IPS-20b (cell line): ENCODE data around the gene EVL.
"Not testable (repeated sequence)": the region's sequence is repeated elsewhere in the genome, so short reads cannot be mapped to it uniquely, and the experiment has no call there.

Experiments
- H3K27ac ChIP-seq: one replicate; pipeline ENCODE4 v1.5.1; 2013; ENCODE audit warnings: low read length
- H3K27me3 ChIP-seq: 2 replicates; pipeline ENCODE4 v1.6.1; 2013; ENCODE audit warnings: mild to moderate bottlenecking, low read length, inconsistent platforms; ENCODE audit not compliant: insufficient read depth
- H3K36me3 ChIP-seq: 2 replicates; pipeline ENCODE4 v1.6.1; 2013; ENCODE audit warnings: low read depth, mild to moderate bottlenecking, inconsistent platforms, low read length, moderate library complexity; ENCODE audit not compliant: insufficient read depth
- H3K4me1 ChIP-seq: 2 replicates; pipeline ENCODE4 v1.6.1; 2013; ENCODE audit warnings: mild to moderate bottlenecking, control low read depth, inconsistent platforms, low read length, moderate library complexity; ENCODE audit not compliant: insufficient read depth
- H3K4me3 ChIP-seq: 2 replicates; pipeline ENCODE4 v1.5.1; 2013; ENCODE audit warnings: mild to moderate bottlenecking, low read length, inconsistent platforms
- H3K9ac ChIP-seq: 2 replicates; pipeline ENCODE4 v1.6.1; 2013; ENCODE audit warnings: low read depth, mild to moderate bottlenecking, inconsistent platforms, low read length, moderate library complexity
- H3K9me3 ChIP-seq: 2 replicates; pipeline ENCODE4 v1.6.1; 2013; ENCODE audit warnings: mild to moderate bottlenecking, low read depth, low read length, inconsistent platforms; ENCODE audit not compliant: insufficient read depth

The EVL gene

DNA sequence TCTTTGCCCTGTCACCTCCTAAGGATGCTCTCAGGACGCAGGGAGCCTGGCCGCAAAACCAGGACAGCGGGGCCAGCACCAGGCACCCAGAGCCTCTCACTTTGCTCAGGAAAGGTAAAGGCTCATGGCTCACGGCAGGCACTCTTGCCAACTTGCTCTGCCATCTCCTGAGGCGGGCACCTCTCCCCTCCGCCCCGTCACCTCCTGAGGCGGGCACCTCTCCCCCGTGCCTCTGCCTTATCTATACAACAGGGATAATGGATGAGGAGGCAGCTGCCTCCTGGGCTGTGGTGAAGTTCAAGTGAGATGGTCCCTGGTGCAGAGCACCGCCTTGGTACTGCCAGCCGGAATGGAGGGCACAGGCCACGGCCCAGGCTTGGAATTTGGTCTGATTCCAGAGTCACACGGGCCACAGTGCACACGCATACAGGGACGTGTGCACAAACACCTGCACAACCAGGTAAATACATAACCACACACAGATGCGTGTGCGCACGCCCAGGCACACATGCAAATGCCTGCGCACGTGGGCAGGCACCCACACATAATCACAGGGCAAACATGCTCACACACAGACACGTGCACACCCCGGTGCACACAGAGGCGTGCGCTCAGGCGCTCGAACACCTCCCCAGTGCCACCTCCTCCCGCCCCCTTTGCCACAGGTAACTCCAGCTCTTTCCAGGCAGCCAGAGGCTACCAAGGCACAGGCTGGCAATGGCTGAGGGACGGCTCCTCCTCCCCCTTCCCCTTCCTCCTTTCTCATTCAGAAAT, 82.7 kb downstream of the EVL start:
- Histone ChIP-seq H3K4me1 (no peaks in the 10 kb centered on the region), H3K27me3 (no peaks in the 10 kb centered on the region), H3K36me3 (no peaks in the 10 kb centered on the region), H3K9ac (no peak overlapping the region), H3K9me3 (no peaks in the 10 kb centered on the region), H3K27ac (no peak overlapping the region), H3K4me3 (no peak overlapping the region)

DNA sequence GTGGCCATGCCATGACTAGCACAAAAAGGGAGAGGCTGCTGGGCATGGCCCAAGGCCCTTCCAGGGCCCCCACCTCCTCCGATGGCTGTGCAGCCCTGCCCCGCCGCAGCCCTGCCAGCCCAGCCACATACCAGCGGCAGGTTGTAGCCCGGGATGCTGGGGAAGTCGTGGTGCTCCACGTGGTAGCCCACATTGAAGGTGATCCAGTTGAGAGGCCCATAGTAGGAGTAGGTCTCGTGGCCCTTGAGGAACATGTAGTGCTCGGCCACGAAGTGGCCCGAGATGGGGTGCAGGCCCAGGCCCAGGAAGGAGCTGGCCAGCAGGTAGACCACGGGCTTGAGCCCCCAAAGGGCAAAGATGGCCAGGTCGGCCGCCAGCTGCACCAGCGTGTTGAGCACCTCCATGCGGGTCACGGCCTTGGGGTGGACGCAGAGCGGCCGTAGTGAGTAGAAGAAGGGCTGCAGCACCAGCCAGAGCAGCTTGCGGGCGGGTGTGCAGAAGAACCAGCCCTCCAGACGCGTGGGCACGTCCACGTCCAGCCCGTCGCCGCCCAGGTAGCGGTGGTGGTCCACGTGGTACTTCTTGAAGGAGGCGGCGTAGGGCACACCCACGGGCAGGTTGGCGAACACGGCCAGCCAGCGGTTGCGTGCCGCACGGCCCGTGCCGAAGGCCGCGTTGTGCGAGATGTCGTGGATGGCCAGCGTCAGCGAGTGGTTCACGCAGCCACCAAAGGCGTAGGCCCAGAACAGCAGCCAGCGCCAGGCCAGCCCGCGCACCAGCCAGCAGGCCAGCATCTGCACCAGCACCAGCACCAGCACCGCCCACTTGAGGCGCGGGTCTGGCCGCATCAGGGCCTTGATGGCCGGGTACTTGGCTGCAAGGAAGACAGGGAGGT, 83.9 kb downstream of the EVL start:
- Histone ChIP-seq H3K9ac (no peak overlapping the region; the same call in 1 of the 2 replicates), H3K36me3 (no peaks in the 10 kb centered on the region), H3K4me1 (no peaks in the 10 kb centered on the region), H3K27ac (no peak overlapping the region), H3K4me3 (no peak overlapping the region), H3K27me3 (no peaks in the 10 kb centered on the region), H3K9me3 (no peaks in the 10 kb centered on the region)

DNA sequence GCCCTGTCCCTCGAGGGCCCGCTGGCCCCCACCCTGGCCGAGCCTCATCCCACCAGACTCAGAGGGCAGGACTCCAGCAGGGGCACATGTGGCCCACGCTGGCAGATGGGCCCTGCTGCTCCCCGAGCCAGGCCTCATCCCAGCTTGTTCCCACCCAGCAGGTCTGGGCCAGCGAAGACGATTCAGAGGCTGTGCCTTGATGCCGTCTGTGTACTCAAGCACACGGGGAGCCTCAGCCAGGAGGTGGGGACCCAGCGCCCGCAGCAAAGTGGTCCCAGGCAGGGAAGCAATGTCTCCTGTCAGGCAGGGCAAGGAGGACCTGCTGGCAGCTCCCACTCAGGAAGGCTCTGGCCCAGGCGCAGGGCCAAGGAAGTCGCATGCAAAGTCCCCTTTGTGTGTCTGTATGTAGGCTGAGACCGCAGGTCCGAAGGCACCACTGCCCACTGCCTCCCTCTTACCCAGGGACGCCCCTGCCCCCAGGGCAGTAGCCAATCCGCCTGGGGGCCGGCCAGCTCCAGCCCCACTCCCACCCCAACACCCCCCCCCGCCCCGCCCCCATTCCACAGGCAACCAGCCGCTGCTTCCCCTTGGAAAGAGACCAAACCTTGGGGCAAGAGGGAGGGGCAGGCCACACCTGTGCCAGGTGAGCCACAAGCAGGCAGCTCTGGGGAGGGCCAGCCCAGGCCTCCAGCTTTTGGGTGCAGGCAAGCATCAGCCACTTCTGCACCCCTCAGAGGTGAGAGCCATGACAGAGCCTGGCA, 84.8 kb downstream of the EVL start:
- Histone ChIP-seq H3K27ac (no peak overlapping the region), H3K9me3 (no peaks in the 10 kb centered on the region; the same call in 1 of the 2 replicates), H3K27me3 (no peaks in the 10 kb centered on the region), H3K4me1 (no peaks in the 10 kb centered on the region), H3K36me3 (no peaks in the 10 kb centered on the region), H3K4me3 (no peak overlapping the region), H3K9ac (no peak overlapping the region)

DNA sequence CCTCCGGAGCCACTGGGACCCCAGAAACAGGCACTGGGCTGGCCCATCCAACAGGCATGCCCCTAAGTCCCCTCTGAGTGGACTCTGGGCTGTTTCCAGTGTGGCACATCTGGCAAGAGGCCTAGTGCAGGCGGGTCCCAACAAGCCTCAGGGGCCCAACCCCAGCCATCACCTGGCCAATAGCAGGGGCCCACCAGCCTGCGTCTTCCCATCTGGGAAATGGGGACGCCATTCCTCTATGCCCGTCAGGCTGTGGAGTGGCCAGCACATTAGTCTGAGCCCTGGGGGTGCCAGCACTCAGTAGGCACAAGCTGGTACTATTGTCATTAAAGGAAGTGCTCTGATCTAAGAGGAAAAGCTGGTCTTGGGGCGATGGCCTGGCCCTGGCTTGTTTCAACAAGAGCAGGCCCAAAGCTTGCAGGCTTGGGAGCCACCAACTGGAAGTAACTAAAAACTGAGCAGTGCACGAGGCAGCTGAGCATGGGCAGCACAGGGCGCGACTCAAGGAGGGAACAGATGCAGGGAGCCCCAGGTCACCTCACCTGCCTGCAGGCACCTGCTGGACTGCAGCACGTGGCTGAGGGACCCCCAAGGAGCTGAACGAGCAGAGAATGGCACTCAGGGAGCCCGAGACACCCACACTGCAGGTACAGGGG, 85.8 kb downstream of the EVL start:
- no peaks in the 10 kb centered on the region for H3K36me3 ChIP-seq
- peaks cover 4% of the 10 kb centered on the region; the same call in 1 of the 2 replicates for H3K27me3 ChIP-seq
- H3K4me3 ChIP-seq = no peak overlapping the region
- no peak overlapping the region for H3K27ac ChIP-seq
- H3K9me3 ChIP-seq = no peaks in the 10 kb centered on the region; the same call in 1 of the 2 replicates
- H3K9ac ChIP-seq = no peak overlapping the region
- no peaks in the 10 kb centered on the region; the same call in 1 of the 2 replicates for H3K4me1 ChIP-seq

DNA sequence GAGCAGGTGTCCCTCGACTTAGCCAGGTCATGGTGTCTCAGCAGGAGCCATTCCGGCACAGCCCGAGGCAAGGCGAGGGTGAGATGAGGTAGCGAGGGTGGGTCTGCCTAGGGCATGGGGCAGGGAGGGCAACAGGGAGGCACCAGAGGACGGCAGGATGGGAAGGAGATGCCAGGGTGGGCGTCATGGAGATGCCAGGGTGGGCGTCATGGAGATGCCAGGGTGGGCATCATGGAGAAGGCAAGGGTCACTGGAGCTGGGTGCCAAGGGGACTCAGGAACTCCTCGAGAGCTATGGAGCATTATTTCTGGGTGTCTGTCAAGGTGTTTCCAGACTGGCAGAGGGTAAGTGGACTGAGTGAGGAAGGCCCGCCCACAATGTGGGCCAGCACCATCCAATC, 86.9 kb downstream of the EVL start:
- Histone ChIP-seq H3K4me3 (no peak overlapping the region), H3K27me3 (peaks cover 14% of the 10 kb centered on the region), H3K36me3 (no peaks in the 10 kb centered on the region), H3K9ac (no peak overlapping the region), H3K27ac (no peak overlapping the region), H3K4me1 (no peaks in the 10 kb centered on the region; the same call in 1 of the 2 replicates), H3K9me3 (no peaks in the 10 kb centered on the region; the same call in 1 of the 2 replicates)

DNA sequence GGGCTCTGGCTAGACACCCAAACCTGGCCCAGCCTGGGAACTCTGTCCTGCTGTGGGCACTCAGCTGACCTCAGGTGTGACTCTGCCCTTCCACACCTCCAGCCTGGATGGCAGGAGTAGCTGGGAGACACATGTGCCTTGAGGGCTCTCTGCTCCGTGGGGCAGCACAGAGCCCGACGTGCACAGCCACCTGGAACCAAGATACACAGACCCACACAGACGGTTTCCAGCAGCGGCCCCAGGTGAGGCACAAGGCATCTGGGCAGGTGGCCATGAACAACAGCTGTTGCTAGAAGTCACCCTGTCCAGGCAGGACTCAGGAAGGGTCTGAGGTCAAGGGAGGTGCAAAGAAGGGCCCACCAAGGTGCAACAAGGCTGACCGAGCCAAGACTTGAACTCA, 88.3 kb downstream of the EVL start:
- no peaks in the 10 kb centered on the region; the same call in 1 of the 2 replicates for H3K4me1 ChIP-seq
- H3K36me3 ChIP-seq = no peaks in the 10 kb centered on the region
- no peaks in the 10 kb centered on the region; the same call in 1 of the 2 replicates for H3K9me3 ChIP-seq
- H3K27me3 ChIP-seq = peaks cover 29% of the 10 kb centered on the region
- no peak overlapping the region for H3K4me3 ChIP-seq
- no peak overlapping the region for H3K27ac ChIP-seq
- H3K9ac ChIP-seq = no peak overlapping the region

DNA sequence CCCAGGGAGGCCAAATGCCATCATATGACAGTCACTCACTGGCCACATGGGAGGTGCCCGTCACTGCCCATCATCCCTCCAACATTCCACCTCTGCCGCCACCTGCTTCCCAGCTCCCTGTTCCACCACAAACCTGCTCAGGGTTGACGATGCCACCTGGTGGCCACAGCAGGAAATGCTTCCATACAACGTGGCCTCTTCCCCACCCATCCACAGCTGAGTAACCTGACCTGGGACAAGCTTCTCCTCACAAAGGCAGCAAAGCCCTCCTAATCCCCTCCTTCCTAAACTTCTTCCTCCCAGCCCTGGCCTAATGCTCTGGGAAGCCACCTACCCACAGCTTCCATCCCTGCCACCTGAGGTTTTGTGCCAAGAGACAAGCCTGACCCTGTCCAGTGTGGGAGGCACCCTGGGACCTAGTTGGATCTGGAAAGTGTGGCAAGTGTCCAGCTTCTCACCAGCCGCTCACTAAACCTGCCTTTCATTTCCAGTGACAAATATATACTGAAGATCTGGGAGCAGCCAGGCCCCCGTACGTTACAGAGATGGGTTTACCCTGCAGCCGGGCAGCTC, 89.9 kb downstream of the EVL start:
- no peaks in the 10 kb centered on the region; the same call in 1 of the 2 replicates for H3K4me1 ChIP-seq
- H3K9me3 ChIP-seq = no peaks in the 10 kb centered on the region; the same call in 1 of the 2 replicates
- no peak overlapping the region for H3K9ac ChIP-seq
- H3K36me3 ChIP-seq = no peaks in the 10 kb centered on the region
- no peak overlapping the region for H3K4me3 ChIP-seq
- no peak overlapping the region for H3K27ac ChIP-seq
- peaks cover 44% of the 10 kb centered on the region for H3K27me3 ChIP-seq

DNA sequence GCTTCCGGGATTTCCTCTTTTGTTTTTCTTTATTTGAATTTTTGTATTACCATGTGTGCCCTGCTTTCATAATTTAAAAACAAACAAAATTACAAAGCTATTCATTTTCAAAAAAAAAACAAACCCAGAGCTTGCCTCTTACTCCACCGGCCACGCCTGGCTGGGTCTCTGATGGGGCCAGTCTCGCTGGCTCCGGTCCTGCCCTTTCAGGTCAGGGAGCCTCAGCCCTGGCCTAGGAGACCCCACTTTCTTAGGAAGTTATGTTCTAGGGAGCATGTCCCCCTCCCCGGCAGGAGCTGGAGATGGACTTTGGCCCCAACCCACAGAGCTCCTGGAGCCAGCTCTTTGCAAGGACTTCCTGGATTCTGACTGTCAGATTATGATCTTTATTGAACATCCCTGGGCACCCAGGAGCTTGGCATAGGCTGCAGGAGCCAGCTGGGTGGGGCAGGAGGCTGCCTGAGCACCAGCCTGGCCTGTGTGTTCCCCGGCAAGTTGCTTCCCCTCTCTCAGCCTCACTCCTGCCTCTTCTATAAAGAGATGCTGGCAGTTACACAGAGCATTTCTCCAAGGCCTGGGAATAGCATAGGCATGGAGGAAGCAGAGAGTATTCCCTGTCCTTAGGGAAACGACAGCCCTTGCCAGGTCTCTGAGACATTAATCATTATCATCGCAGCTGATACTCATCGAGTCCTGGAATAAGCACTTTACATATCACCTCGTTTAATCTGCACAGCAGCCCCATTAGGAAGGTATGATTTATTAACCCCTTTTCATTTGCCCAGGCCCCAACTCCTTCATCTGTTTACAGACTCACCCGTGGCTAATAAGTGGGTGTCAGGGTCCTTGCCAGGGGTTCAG, 90.8 kb downstream of the EVL start:
- no peaks in the 10 kb centered on the region for H3K36me3 ChIP-seq
- H3K27ac ChIP-seq = no peak overlapping the region
- no peaks in the 10 kb centered on the region; the same call in 1 of the 2 replicates for H3K4me1 ChIP-seq
- no peak overlapping the region for H3K9ac ChIP-seq
- H3K9me3 ChIP-seq = no peaks in the 10 kb centered on the region; the same call in 1 of the 2 replicates
- H3K4me3 ChIP-seq = no peak overlapping the region
- H3K27me3 ChIP-seq = peaks cover 53% of the 10 kb centered on the region

DNA sequence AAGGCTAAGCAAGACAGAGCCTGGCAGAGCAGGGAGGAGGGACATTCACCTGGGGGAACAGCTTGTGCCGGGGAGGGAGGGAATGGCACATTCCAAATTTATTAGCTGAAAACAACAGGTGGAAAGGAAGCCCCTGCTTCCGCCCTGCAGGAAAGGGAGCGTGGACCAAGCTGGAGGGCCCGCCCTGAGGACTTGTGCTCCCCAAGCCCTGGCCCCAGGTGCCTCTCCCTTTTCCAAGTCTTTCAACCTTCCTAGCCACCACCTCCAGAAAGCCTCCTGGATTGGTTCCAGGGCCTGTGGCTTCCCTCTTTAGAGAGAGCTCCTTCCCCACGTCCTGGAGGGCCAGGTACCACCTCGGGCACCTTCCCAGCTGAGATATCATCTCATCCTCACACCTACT, 91.6 kb downstream of the EVL start:
- H3K27ac ChIP-seq = no peak overlapping the region
- no peaks in the 10 kb centered on the region for H3K36me3 ChIP-seq
- H3K9ac ChIP-seq = no peak overlapping the region
- H3K9me3 ChIP-seq = no peaks in the 10 kb centered on the region; the same call in 1 of the 2 replicates
- H3K4me3 ChIP-seq = no peak overlapping the region
- H3K27me3 ChIP-seq = peaks cover 61% of the 10 kb centered on the region
- no peaks in the 10 kb centered on the region; the same call in 1 of the 2 replicates for H3K4me1 ChIP-seq

DNA sequence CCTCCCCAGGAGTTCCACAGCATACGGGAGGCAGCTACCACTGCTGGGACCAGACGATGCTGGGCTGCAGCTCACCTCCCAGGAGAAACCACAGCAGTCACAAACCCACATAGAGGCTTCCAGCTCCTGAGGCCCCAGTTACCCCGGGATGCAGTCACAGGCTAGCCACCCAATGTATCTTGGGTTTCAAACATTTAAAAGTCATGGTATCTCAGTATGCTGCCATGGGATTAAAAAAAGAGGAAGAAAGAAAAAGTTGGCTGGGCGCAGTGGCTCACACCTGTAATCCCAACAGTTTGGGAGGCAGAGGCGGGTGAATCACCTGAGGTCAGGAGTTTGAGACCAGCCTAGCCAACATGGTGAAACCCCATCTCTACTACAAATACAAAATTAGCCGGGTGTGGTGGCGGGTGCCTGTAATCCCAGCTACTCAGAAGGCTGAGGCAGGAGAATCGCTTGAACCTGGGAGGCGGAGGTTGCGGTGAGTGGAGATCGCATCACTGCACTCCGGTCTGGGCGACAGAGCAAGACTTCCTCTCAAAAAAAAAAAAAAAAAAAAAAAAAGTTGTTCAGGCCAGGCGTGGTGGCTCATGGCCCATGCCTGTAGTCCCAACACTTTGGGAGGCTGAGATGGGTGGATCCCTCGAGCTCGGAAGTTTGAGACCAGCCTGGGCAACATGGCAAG, 92.5 kb downstream of the EVL start:
- not testable (repeated sequence) for H3K36me3 ChIP-seq, H3K4me3 ChIP-seq, H3K9ac ChIP-seq, H3K9me3 ChIP-seq, H3K4me1 ChIP-seq, H3K27ac ChIP-seq
- H3K27me3 ChIP-seq = peaks cover 61% of the 10 kb centered on the region
